CD4-positive, alpha-beta T cell (primary cell): Measurements from ENCODE around the gene KIAA1217. TPM values are rescaled to one million over a fixed set of nuclear protein-coding genes. Genes with fewer than 3 reads are reported as not detected.

Experiments used
- ATAC-seq: fragments of 200-7000 bp; cut with Tn5 transposase; one replicate; pipeline ENCODE4 v1.10.0; 2022; ENCODE audit warnings: mild to moderate bottlenecking; ENCODE audit not compliant: poor library complexity
- CTCF ChIA-PET: fragments of 350-600 bp; sonication (Branson Sonifier 250); formaldehyde crosslinking; loops from one replicate; lab custom pipeline; 2021; ENCODE audit warnings: antibody characterized with exemption, inconsistent platforms; lab: Charles Lee
- POLR2A ChIA-PET: fragments of 350-600 bp; sonication (Branson Sonifier 250); formaldehyde crosslinking; loops from one replicate; lab custom pipeline; 2021; ENCODE audit warnings: antibody characterized with exemption, inconsistent platforms; lab: Charles Lee
- DNase-seq, 14 experiments: peaks; one replicate each; pipeline ENCODE4 v3.0.0-alpha.2; 2013 to 2020; ENCODE audit warnings: mixed read lengths in 2 of 14
- H3K27ac ChIP-seq, 2 donors: one replicate each; pipeline versions ENCODE4 v1.5.1 to v1.7.0; 2013; ENCODE audit warnings: low read length in 2 of 2, low read depth in 1 of 2, mild to moderate bottlenecking in 1 of 2
- H3K27me3 ChIP-seq, 2 experiments: 1 replicate in 1 of 2; 2 replicates in 1 of 2; pipeline versions ENCODE4 v1.6.1 to v1.7.0; 2013; ENCODE audit warnings: low read length in 2 of 2, control low read depth in 1 of 2, mild to moderate bottlenecking in 1 of 2, moderate library complexity in 1 of 2; ENCODE audit not compliant: insufficient read depth in 2 of 2, control insufficient read depth in 1 of 2
- H3K36me3 ChIP-seq: one replicate; pipeline ENCODE4 v1.6.1; 2013; ENCODE audit warnings: low read length, control low read depth; ENCODE audit not compliant: insufficient read depth
- H3K4me1 ChIP-seq: one replicate; pipeline ENCODE4 v1.6.1; 2013; ENCODE audit warnings: low read length, control low read depth; ENCODE audit not compliant: insufficient read depth
- H3K4me3 ChIP-seq: one replicate; pipeline ENCODE4 v1.5.1; 2013; ENCODE audit warnings: mild to moderate bottlenecking, low read length, moderate library complexity
- H3K9me3 ChIP-seq, 2 experiments: 1 replicate in 1 of 2; 2 replicates in 1 of 2; pipeline versions ENCODE4 v1.6.1 to v1.7.0; 2013; ENCODE audit warnings: low read length in 2 of 2, mild to moderate bottlenecking in 2 of 2, control low read depth in 1 of 2, moderate library complexity in 1 of 2; ENCODE audit not compliant: control insufficient read depth in 1 of 2, insufficient read depth in 1 of 2
- H3K27ac Mint-ChIP-seq: one replicate; pipeline ENCODE4 v1.8.0; 2020; ENCODE audit warnings: mixed read lengths
- H3K27me3 Mint-ChIP-seq: one replicate; pipeline ENCODE4 v1.8.0; 2021; ENCODE audit warnings: mixed read lengths
- H3K36me3 Mint-ChIP-seq: one replicate; pipeline ENCODE4 v1.8.0; 2021; ENCODE audit warnings: low read depth, mixed read lengths
- H3K4me1 Mint-ChIP-seq: one replicate; pipeline ENCODE4 v1.8.0; 2021; ENCODE audit warnings: low read depth, mixed read lengths
- H3K4me3 Mint-ChIP-seq: one replicate; pipeline ENCODE4 v1.8.0; 2020; ENCODE audit warnings: mild to moderate bottlenecking, mixed read lengths
- H3K9me3 Mint-ChIP-seq: one replicate; pipeline ENCODE4 v1.8.0; 2020; ENCODE audit warnings: mixed read lengths
- intact Hi-C, 2 experiments: fragments of 100-400 bp; cut with DNase I in 1 of 2; cut with micrococcal nuclease in 1 of 2; formaldehyde crosslinking; loops; one replicate each; pipeline versions ENCODE4 v1.15.1 to v1.9.0; 2023 to 2025; cut with DNase I, micrococcal nuclease
- total RNA-seq, 174 experiments: library from RNA in 2 of 174; stranded (reverse) in 2 of 174; gene quantifications; one replicate each; pipeline ENCODE4 v1.2.3 and lab custom pipeline; 2021 to 2026
- TF ChIP-seq, protein P1 (sequence below): fragments of 200-600 bp; IDR thresholded peaks from one replicate; pipeline ENCODE4 v1.8.0; 2022; ENCODE audit warnings: antibody characterized with exemption, mild to moderate bottlenecking

Gene KIAA1217
- total RNA-seq, 2 experiments from 2014 or later = not detected

DNA sequence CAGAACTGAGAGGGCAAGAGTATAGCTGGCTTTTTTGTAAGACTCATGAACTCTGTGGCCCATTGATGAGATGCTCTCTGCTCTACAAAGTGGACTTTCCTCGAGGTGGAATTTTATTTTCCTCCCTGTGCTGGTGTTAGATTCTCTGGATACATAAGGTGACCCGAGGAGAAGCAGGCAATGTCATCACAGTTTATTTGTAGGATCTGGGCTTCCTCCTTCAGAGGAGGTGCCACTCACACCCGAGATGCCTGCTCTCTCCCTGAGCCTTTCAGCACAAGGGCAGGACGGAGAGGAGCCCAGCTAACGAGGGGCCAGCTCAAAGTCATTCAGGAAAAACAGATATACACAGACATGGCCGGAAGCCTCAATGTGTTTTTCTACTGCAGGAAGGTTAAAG is 103.0 kb downstream of the KIAA1217 start:
- ChIA-PET CTCF (no interaction called here), POLR2A (no interaction called here)
- no peaks in the 10 kb centered on the region for H3K27me3 Mint-ChIP-seq
- DNase-seq = no peak
- H3K27me3 ChIP-seq = no peaks in the 10 kb centered on the region
- H3K4me1 Mint-ChIP-seq = no peaks in the 10 kb centered on the region
- H3K27ac Mint-ChIP-seq = no peak overlapping the region
- no peaks in the 10 kb centered on the region for H3K4me1 ChIP-seq
- no peaks in the 10 kb centered on the region for H3K36me3 Mint-ChIP-seq
- no peak for ATAC-seq
- no peaks in the 10 kb centered on the region for H3K36me3 ChIP-seq
- H3K4me3 Mint-ChIP-seq = no peak overlapping the region
- TF ChIP-seq, protein P1, sequence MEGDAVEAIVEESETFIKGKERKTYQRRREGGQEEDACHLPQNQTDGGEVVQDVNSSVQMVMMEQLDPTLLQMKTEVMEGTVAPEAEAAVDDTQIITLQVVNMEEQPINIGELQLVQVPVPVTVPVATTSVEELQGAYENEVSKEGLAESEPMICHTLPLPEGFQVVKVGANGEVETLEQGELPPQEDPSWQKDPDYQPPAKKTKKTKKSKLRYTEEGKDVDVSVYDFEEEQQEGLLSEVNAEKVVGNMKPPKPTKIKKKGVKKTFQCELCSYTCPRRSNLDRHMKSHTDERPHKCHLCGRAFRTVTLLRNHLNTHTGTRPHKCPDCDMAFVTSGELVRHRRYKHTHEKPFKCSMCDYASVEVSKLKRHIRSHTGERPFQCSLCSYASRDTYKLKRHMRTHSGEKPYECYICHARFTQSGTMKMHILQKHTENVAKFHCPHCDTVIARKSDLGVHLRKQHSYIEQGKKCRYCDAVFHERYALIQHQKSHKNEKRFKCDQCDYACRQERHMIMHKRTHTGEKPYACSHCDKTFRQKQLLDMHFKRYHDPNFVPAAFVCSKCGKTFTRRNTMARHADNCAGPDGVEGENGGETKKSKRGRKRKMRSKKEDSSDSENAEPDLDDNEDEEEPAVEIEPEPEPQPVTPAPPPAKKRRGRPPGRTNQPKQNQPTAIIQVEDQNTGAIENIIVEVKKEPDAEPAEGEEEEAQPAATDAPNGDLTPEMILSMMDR = no peak
- no peaks in the 10 kb centered on the region for H3K9me3 ChIP-seq
- intact Hi-C loops = no loop called here
- H3K4me3 ChIP-seq = no peak overlapping the region
- no peak overlapping the region for H3K27ac ChIP-seq
- no peaks in the 10 kb centered on the region for H3K9me3 Mint-ChIP-seq

DNA sequence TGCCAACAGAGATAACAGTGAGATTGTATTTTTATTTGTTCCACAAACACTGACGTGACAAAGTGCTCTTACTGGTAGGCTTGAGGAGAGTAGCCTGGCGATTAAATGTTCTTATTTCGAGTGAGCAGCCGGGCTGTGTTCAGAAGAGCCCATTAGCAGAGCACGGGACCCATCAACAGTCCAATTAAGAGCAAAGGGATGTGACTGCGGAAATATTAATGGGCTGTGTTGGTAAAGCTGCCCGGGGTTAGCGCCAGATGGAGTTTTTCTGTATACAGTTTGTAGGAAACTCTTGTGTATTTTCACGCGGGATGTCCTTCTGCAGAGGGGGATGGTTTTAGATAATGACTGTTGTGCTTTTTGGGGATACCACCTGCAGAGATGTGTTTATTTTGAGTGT is 104.3 kb downstream of the KIAA1217 start:
- Mint-ChIP-seq H3K36me3 (no peaks in the 10 kb centered on the region), H3K27ac (no peak overlapping the region), H3K4me1 (no peaks in the 10 kb centered on the region), H3K27me3 (no peaks in the 10 kb centered on the region), H3K4me3 (no peak overlapping the region), H3K9me3 (no peaks in the 10 kb centered on the region)
- no peak overlapping the region for H3K4me3 ChIP-seq
- DNase-seq = no peak
- H3K9me3 ChIP-seq = no peaks in the 10 kb centered on the region
- POLR2A ChIA-PET = no interaction called here
- H3K27ac ChIP-seq = no peak overlapping the region
- CTCF ChIA-PET = interaction anchor here (0.6 kb wide), 1 partner anchor 507 kb away, joined by 3 read pairs; no protein-coding TSS in a partner anchor
- H3K27me3 ChIP-seq = no peaks in the 10 kb centered on the region
- ATAC-seq = no peak
- H3K4me1 ChIP-seq = no peaks in the 10 kb centered on the region
- no peaks in the 10 kb centered on the region for H3K36me3 ChIP-seq
- intact Hi-C loops = no loop called here
- TF ChIP-seq, protein P1 = no peak

DNA sequence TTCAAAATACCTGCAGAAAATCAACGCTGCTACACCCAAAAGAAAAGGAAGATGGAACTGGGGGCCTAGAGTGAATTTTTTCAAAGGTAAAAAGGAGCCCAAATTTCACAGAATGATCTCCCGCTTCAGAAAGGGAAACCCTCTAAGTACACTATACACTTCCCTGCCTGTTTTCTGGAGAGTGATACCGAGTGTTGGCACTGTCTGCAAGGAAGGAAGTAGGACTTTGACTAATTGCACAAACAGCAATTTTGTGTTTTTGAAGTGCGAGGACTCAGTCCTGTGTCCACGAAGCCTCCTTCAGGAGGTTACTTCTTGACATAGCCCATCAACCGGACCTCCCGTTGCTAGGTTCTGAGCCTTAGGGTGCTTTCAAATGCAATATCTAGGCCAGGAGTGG is 106.3 kb downstream of the KIAA1217 start:
- Mint-ChIP-seq H3K4me1 (no peaks in the 10 kb centered on the region), H3K36me3 (no peaks in the 10 kb centered on the region), H3K4me3 (no peak overlapping the region), H3K9me3 (no peaks in the 10 kb centered on the region), H3K27ac (no peak overlapping the region), H3K27me3 (no peaks in the 10 kb centered on the region)
- intact Hi-C loops = no loop called here
- H3K4me1 ChIP-seq = no peaks in the 10 kb centered on the region
- ATAC-seq (no peak), DNase-seq (no peak)
- ChIA-PET CTCF (no interaction called here), POLR2A (no interaction called here)
- no peak overlapping the region for H3K27ac ChIP-seq
- H3K36me3 ChIP-seq = no peaks in the 10 kb centered on the region
- H3K4me3 ChIP-seq = no peak overlapping the region
- H3K9me3 ChIP-seq = no peaks in the 10 kb centered on the region
- no peaks in the 10 kb centered on the region for H3K27me3 ChIP-seq
- TF ChIP-seq, protein P1 = no peak
